ENCODE results near the gene AHDC1. TPM values are rescaled to one million over a fixed set of nuclear protein-coding genes. Genes with fewer than 3 reads are reported as not detected.
"Not testable (repeated sequence)": the region's sequence is repeated elsewhere in the genome, so short reads cannot be mapped to it uniquely, and the experiment has no call there.

Gene AHDC1
- total RNA-seq, 2 donors from 2014 or later = 23.5 to 35.0 TPM

DNA sequence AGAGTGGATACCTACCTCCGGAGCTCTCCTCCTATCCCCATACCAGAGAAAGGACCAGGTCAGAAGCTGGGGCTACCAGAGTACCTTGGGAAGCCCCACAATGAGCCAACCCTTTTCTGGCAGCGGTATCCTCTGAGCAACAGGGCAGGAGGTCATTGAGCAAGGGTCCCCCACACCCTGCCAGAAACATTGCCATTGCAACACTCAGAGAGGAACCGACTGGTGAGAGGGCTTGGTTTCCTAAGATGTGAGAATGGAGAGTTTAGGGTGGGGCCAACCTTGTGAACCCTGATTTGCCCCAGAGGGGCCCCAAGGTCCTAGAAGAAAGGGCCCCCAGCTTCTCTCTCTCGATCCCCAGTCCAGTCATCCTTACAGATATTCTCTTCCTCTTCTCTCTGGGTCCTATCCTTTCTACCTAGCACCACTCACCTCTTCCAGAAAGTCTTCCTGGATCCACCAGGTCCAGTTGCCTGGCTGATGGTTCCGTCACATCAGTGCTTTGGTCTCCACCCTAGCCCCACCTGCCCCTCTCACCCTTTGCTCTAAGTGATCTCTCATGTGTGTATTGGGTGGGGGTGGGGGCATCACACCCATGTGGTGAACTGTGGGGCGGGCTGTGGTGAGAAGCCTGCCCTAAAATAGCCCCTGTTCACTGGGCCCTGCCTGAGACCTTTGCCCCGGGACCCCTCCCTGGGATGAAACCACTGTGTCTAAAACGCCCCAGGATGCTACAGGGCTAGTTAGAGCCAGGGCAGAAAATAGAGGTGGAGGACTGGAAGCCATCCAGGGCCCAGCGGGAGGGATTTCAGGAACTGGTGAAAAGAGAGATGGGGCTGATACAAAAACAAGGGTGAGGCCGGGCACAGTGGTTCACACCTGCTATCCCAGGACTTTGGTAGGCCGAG, 22.3 kb upstream of the AHDC1 start:
- Histone ChIP-seq H3K27me3 (no peaks in the 10 kb centered on the region), H3K36me3 (no peaks in the 10 kb centered on the region), H3K27ac (no peak overlapping the region), H3K4me1 (peaks cover 0 to 38% of the 10 kb centered on the region in 2 donors), H3K4me3 (no peak overlapping the region), H3K9me3 (no peaks in the 10 kb centered on the region)
- peak; percentile 69 for DNase-seq (ENCODE audit: low spot score)
- TF ChIP-seq, protein P1, sequence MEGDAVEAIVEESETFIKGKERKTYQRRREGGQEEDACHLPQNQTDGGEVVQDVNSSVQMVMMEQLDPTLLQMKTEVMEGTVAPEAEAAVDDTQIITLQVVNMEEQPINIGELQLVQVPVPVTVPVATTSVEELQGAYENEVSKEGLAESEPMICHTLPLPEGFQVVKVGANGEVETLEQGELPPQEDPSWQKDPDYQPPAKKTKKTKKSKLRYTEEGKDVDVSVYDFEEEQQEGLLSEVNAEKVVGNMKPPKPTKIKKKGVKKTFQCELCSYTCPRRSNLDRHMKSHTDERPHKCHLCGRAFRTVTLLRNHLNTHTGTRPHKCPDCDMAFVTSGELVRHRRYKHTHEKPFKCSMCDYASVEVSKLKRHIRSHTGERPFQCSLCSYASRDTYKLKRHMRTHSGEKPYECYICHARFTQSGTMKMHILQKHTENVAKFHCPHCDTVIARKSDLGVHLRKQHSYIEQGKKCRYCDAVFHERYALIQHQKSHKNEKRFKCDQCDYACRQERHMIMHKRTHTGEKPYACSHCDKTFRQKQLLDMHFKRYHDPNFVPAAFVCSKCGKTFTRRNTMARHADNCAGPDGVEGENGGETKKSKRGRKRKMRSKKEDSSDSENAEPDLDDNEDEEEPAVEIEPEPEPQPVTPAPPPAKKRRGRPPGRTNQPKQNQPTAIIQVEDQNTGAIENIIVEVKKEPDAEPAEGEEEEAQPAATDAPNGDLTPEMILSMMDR (IDR thresholded peaks at IDR 0.05) = no peak

DNA sequence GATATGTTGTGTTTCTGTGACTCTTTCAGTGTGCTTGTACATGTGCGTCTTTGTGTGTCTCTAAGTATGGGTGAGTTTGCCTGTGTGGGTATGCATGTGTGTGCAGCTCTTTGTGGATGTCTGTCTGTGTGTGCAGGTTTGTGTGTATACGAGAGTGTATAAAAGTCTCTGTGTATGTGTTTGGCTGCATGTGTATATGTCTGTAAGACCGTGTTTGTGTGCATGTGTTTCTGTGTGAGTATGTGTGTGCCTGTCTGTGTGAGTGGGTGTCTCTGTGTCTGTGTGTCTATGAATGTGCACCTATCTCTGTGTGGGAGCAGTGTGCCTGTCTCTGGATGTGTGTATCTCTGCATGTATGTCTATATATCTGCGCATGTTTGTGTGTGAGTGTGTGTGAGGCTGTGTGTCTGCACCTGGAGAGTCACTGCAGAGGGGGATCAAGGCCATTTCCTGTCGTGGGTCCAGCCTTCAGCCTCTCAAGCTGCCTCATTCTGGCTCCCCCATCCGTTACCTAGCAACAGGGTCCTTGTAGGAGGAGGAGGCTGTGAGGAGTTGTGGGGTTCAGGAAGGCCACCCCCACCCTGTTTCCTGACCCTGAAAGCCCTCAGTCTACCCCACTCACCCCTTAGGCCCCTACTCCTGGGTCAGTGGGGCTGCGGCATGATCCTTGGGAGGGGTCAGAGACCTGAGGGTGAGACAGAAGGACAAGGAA, 20.7 kb upstream of the AHDC1 start:
- no peak for DNase-seq (ENCODE audit: low spot score)
- no peaks in the 10 kb centered on the region for H3K36me3 ChIP-seq
- H3K27ac ChIP-seq = no peak overlapping the region
- TF ChIP-seq, protein P1 (IDR thresholded peaks at IDR 0.05) = no peak
- H3K4me1 ChIP-seq = peaks cover 0 to 21% of the 10 kb centered on the region in 2 donors
- no peaks in the 10 kb centered on the region for H3K27me3 ChIP-seq
- no peaks in the 10 kb centered on the region for H3K9me3 ChIP-seq
- no peak overlapping the region for H3K4me3 ChIP-seq

DNA sequence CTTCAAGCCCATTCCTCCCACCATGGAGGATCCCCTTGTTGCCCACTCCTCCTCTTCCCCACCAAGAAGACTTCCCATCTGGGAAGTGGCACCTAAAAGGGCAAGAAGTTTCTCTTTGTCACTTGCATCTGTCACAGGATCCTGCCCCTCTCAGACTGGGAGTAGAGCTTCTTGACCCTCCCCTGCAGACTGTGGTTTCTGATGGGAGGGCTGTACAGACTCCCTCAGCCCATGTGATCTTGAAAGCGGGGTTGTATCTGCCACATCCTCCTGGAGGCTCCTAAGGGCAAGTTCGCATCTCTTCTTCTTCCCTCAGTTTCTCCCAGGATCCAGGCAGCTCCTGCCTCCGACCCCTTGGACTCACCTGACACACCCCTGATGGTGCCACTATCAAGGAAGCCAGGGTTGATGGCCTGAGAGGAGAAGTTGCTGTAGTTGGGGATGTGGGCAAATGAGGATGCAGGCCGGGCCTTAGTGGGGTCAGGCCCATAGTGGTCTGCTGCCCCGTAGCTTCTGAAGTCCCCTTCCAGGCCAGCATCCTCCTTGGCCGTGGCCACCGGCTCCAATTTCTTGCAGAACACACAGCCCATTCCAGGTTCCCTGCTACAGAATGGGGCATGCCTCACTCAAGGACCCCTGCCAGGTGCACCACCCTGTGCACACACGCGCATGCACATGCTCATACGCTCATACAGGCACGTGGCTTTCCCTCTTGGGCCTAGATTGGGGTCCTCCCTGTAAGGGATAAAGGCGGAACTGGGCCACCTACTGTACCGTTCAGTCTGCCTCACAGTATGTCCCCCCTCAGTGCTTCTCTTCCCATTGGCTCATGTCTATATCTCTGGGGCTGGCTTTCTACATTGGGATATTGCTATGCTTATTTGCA, 19.6 kb upstream of the AHDC1 start:
- H3K4me1 ChIP-seq = peaks cover 0 to 11% of the 10 kb centered on the region in 2 donors
- no peaks in the 10 kb centered on the region for H3K27me3 ChIP-seq
- TF ChIP-seq, protein P1 (IDR thresholded peaks at IDR 0.05) = no peak
- no peaks in the 10 kb centered on the region for H3K36me3 ChIP-seq
- DNase-seq (ENCODE audit: low spot score) = no peak
- H3K9me3 ChIP-seq = no peaks in the 10 kb centered on the region
- H3K27ac ChIP-seq = no peak overlapping the region
- H3K4me3 ChIP-seq = no peak overlapping the region

DNA sequence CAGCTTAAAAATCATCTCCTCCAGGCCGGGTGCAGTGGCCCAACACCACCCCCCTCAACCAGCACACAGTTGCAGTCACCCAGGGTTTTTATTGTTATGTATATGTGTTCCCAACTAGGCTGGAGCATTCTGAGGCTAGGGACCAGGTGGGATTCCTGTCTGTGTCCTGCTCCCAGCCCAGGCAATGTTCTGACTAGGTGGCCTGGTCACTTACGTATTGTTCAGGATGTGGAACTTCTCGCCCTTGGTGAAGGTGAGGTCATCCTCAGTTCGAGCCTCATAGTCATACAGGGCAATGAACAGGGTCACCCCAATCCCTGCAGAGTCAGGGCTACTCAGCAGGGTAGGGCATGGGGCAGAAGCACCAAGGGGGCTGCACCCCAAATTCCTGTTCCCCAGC, 18.9 kb upstream of the AHDC1 start:
- H3K9me3 ChIP-seq = no peaks in the 10 kb centered on the region
- TF ChIP-seq, protein P1 (IDR thresholded peaks at IDR 0.05) = no peak
- H3K27ac ChIP-seq = no peak overlapping the region
- peaks cover 0 to 5% of the 10 kb centered on the region in 2 donors for H3K4me1 ChIP-seq
- H3K27me3 ChIP-seq = no peaks in the 10 kb centered on the region
- H3K36me3 ChIP-seq = no peaks in the 10 kb centered on the region
- no peak for DNase-seq (ENCODE audit: low spot score)
- no peak overlapping the region for H3K4me3 ChIP-seq

DNA sequence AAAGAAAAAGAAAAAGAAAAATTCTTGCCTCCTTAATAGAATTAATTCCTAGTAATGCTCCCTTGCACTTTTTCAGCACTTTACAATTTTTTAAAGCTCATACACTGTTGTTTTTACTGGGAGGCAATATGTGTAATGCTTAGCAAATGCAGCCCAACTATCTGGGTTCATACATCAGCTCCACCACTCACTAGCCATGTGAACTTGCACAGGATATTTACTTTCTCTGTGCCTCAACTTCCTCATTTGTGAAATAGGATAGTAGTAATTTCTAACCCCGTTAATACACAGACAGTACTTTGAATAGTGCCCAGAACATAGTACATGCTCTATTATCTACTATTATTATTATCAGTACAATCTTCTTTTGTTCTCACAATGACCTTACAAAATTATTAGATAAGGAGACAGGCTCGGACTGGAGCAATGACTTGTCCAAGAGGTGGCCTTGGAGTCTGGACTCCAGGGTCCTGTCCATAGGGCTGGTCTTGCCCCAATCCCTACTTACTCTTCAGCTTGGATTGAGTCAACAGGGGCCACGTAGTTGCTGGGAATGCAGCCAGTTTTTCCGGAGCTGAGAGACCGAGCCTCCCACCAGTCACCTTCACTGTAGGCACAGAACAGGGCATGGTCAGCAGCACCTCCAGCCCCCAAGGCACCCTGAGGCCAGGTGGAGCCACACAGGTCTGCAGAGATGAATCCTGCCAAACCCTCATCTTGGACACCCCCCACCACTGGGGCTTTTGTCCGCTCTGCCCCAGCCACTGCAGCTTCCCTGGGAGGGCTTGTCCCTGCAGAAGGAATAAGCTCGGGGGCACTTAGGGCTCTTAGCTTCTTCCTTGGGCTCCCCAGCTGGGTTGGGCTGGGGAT, 17.3 kb upstream of the AHDC1 start:
- peaks cover 0 to 5% of the 10 kb centered on the region in 2 donors for H3K4me1 ChIP-seq
- H3K27me3 ChIP-seq = no peaks in the 10 kb centered on the region
- H3K27ac ChIP-seq = no peak overlapping the region
- H3K36me3 ChIP-seq = no peaks in the 10 kb centered on the region
- TF ChIP-seq, protein P1 (IDR thresholded peaks at IDR 0.05) = no peak
- no peak overlapping the region for H3K4me3 ChIP-seq
- H3K9me3 ChIP-seq = no peaks in the 10 kb centered on the region
- no peak for DNase-seq (ENCODE audit: low spot score)

DNA sequence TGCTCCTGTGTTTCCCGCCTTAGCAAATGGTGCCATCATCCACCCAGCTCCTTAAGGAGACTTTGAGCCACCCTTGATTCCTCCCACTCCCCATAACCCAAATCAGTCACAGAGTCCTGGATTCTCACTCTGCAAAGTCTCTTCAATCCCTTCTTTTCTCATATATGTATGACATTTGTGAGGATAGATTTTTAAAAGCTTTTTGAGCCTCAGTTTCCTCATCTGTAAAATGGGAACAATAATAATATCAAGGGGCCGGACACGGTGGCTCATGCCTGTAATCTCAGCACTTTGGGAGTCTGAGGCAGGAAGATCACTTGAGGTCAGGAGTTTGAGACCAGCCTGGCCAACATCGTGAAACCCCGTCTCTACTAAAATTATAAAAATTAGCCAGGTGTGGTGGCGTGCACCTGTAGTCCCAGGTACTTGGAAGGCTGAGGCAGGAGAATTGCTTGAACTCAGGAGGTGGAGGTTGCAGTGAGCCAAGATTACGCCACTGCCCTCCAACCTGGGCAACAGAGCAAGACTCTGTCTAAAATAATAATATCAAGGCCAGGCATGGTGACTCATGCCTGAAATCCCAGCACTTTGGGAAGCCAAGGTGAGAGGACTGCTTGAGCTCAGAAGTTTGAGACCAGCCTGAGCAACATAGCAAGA, 16.0 kb upstream of the AHDC1 start:
- not testable (repeated sequence) for H3K9me3 ChIP-seq; H3K36me3 ChIP-seq; DNase-seq (ENCODE audit: low spot score); H3K4me3 ChIP-seq; H3K4me1 ChIP-seq; H3K27ac ChIP-seq; H3K27me3 ChIP-seq

All from right atrium auricular region (tissue), 2 donors.